A549 (cell line): ENCODE data around the gene FBXO15.

Source experiments
- CHD4 ChIP-seq: fragments of 200-600 bp; sonication (generic); IDR thresholded peaks from 2 replicates; pipeline ENCODE4 v1.6.1; 2016; ENCODE audit warnings: antibody characterized with exemption, mild to moderate bottlenecking, borderline replicate concordance
- HOXA7 ChIP-seq: fragments of 250-450 bp; sonication (Bioruptor Pico); IDR thresholded peaks from 2 replicates; pipeline ENCODE4 v1.5.0; 2020; ENCODE audit warnings: mild to moderate bottlenecking, moderate library complexity
- JUNB ChIP-seq: fragments of >200 bp; sonication (Bioruptor Twin); formaldehyde crosslinking; IDR thresholded peaks from 2 replicates; pipeline ENCODE4 v1.6.1; 2016
- POLR2A ChIP-seq: IDR thresholded peaks from 2 replicates; pipeline ENCODE4 v1.6.1; 2012; ENCODE audit warnings: mild to moderate bottlenecking, low read length
- SMC3 ChIP-seq: fragments of >200 bp; sonication (Bioruptor Twin); formaldehyde crosslinking; IDR thresholded peaks from 3 replicates; pipeline ENCODE4 v1.6.1; 2018; ENCODE audit warnings: inconsistent platforms
- SREBF2 ChIP-seq: fragments of 450-650 bp; IDR thresholded peaks from 2 replicates; pipeline ENCODE4 v1.6.1; 2014; ENCODE audit warnings: mild to moderate bottlenecking, moderate library complexity
- TF ChIP-seq, protein P1 (sequence below): fragments of >200 bp; sonication (Bioruptor Twin); formaldehyde crosslinking; IDR thresholded peaks from 3 replicates; pipeline ENCODE4 v1.5.1; 2016
- TF ChIP-seq, protein P2 (sequence below): fragments of 250-450 bp; sonication (Bioruptor Pico); IDR thresholded peaks from 2 replicates; pipeline ENCODE4 v1.5.0; 2021; ENCODE audit warnings: mild to moderate bottlenecking, moderate library complexity, borderline replicate concordance
- TF ChIP-seq, protein P3 (sequence below): fragments of >200 bp; sonication (Bioruptor Twin); formaldehyde crosslinking; IDR thresholded peaks from 3 replicates; pipeline ENCODE4 v1.6.1; 2016
- TF ChIP-seq, protein P4 (sequence below): fragments of 200-600 bp; sonication (generic); IDR thresholded peaks from 2 replicates; pipeline ENCODE4 v1.6.1; 2016; ENCODE audit warnings: antibody characterized with exemption, mild to moderate bottlenecking, moderate library complexity
- TF ChIP-seq, protein P5 (sequence below): fragments of 150-350 bp; IDR thresholded peaks from 2 replicates; pipeline ENCODE4 v1.6.1; 2014; ENCODE audit warnings: low read depth, mild to moderate bottlenecking, low read length

DNA sequence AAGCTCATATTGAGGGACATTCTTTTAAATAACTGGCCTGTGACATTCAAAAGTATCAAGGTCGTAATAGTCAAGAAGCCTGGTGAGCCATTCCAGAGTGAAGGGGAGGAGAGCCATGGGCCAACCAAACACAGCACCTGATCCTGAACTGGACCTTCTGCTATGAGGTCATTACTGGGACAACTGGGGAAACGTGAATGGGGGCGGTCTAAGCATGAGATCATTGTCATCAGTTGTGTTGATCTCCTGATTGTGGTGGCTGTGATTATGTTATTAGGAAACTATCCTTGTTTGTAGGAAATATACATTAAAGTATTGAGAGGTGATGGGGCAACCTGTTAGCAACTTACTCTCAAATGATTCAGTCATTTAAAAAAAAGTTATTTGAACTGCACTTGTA lies 79.3 kb downstream of the FBXO15 start:
- TF ChIP-seq, protein P1, sequence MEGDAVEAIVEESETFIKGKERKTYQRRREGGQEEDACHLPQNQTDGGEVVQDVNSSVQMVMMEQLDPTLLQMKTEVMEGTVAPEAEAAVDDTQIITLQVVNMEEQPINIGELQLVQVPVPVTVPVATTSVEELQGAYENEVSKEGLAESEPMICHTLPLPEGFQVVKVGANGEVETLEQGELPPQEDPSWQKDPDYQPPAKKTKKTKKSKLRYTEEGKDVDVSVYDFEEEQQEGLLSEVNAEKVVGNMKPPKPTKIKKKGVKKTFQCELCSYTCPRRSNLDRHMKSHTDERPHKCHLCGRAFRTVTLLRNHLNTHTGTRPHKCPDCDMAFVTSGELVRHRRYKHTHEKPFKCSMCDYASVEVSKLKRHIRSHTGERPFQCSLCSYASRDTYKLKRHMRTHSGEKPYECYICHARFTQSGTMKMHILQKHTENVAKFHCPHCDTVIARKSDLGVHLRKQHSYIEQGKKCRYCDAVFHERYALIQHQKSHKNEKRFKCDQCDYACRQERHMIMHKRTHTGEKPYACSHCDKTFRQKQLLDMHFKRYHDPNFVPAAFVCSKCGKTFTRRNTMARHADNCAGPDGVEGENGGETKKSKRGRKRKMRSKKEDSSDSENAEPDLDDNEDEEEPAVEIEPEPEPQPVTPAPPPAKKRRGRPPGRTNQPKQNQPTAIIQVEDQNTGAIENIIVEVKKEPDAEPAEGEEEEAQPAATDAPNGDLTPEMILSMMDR = no peak
- TF ChIP-seq POLR2A (no peak), SMC3 (no peak), SREBF2 (no peak), JUNB (no peak), HOXA7 (CRISPR knock-in tag) (no peak), CHD4 (no peak)
- TF ChIP-seq, protein P2, sequence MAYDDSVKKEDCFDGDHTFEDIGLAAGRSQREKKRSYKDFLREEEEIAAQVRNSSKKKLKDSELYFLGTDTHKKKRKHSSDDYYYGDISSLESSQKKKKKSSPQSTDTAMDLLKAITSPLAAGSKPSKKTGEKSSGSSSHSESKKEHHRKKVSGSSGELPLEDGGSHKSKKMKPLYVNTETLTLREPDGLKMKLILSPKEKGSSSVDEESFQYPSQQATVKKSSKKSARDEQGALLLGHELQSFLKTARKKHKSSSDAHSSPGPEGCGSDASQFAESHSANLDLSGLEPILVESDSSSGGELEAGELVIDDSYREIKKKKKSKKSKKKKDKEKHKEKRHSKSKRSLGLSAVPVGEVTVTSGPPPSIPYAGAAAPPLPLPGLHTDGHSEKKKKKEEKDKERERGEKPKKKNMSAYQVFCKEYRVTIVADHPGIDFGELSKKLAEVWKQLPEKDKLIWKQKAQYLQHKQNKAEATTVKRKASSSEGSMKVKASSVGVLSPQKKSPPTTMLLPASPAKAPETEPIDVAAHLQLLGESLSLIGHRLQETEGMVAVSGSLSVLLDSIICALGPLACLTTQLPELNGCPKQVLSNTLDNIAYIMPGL (CRISPR knock-in tag) = no peak
- TF ChIP-seq, protein P3, sequence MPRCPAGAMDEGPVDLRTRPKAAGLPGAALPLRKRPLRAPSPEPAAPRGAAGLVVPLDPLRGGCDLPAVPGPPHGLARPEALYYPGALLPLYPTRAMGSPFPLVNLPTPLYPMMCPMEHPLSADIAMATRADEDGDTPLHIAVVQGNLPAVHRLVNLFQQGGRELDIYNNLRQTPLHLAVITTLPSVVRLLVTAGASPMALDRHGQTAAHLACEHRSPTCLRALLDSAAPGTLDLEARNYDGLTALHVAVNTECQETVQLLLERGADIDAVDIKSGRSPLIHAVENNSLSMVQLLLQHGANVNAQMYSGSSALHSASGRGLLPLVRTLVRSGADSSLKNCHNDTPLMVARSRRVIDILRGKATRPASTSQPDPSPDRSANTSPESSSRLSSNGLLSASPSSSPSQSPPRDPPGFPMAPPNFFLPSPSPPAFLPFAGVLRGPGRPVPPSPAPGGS = no peak
- TF ChIP-seq, protein P4, sequence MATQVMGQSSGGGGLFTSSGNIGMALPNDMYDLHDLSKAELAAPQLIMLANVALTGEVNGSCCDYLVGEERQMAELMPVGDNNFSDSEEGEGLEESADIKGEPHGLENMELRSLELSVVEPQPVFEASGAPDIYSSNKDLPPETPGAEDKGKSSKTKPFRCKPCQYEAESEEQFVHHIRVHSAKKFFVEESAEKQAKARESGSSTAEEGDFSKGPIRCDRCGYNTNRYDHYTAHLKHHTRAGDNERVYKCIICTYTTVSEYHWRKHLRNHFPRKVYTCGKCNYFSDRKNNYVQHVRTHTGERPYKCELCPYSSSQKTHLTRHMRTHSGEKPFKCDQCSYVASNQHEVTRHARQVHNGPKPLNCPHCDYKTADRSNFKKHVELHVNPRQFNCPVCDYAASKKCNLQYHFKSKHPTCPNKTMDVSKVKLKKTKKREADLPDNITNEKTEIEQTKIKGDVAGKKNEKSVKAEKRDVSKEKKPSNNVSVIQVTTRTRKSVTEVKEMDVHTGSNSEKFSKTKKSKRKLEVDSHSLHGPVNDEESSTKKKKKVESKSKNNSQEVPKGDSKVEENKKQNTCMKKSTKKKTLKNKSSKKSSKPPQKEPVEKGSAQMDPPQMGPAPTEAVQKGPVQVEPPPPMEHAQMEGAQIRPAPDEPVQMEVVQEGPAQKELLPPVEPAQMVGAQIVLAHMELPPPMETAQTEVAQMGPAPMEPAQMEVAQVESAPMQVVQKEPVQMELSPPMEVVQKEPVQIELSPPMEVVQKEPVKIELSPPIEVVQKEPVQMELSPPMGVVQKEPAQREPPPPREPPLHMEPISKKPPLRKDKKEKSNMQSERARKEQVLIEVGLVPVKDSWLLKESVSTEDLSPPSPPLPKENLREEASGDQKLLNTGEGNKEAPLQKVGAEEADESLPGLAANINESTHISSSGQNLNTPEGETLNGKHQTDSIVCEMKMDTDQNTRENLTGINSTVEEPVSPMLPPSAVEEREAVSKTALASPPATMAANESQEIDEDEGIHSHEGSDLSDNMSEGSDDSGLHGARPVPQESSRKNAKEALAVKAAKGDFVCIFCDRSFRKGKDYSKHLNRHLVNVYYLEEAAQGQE = no peak
- TF ChIP-seq, protein P5, sequence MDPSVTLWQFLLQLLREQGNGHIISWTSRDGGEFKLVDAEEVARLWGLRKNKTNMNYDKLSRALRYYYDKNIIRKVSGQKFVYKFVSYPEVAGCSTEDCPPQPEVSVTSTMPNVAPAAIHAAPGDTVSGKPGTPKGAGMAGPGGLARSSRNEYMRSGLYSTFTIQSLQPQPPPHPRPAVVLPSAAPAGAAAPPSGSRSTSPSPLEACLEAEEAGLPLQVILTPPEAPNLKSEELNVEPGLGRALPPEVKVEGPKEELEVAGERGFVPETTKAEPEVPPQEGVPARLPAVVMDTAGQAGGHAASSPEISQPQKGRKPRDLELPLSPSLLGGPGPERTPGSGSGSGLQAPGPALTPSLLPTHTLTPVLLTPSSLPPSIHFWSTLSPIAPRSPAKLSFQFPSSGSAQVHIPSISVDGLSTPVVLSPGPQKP = no peak
